Endothelial cell of umbilical vein (primary cell): Measurements from ENCODE around the gene NSG2. TPM values are rescaled to one million over a fixed set of nuclear protein-coding genes. Genes with fewer than 3 reads are reported as not detected.

Experiments
- BruUV-seq: library from RNA; stranded (reverse); fragments of 400-500 nt; replicated peaks from 2 replicates; lab custom pipeline; 2021; lab: Mats Ljungman, UMichigan
- CTCF ChIA-PET: fragments of 300-600, 350-600 bp; sonication (Branson Sonifier 250); formaldehyde crosslinking; loops from one replicate; lab custom pipeline; 2021; ENCODE audit warnings: antibody characterized with exemption, inconsistent platforms; lab: Charles Lee
- POLR2A ChIA-PET: fragments of 300-600, 350-600 bp; sonication (Branson Sonifier 250); formaldehyde crosslinking; loops from one replicate; lab custom pipeline; 2021; ENCODE audit warnings: antibody characterized with exemption, inconsistent platforms; lab: Charles Lee
- DNase-seq: peaks from one replicate; pipeline ENCODE4 v3.0.0-alpha.2; 2011; ENCODE audit warnings: low read depth, low spot score
- FAIRE-seq: peaks from 2 replicates; lab custom pipeline; 2011; peaks lifted over from hg19 to GRCh38; lab: Jason Lieb, UNC
- H2AFZ ChIP-seq: 2 replicates; pipeline ENCODE4 v1.6.0; 2012; ENCODE audit warnings: low read depth, low read length, control low read depth, inconsistent platforms
- H3K27ac ChIP-seq: 2 replicates; pipeline ENCODE4 v1.5.1; 2011; ENCODE audit warnings: low read depth, mild to moderate bottlenecking, control low read depth, low read length, moderate library complexity; ENCODE audit not compliant: insufficient read depth
- H3K27me3 ChIP-seq, 2 experiments: 2 replicates each; pipeline versions ENCODE4 v1.6.0 to v1.6.1; 2011; ENCODE audit warnings: low read length in 2 of 2, mixed read lengths in 1 of 2; ENCODE audit not compliant: control insufficient read depth in 2 of 2, insufficient read depth in 2 of 2
- H3K36me3 ChIP-seq, 2 experiments: 2 replicates in 1 of 2; 3 replicates in 1 of 2; pipeline ENCODE4 v1.5.1; 2011; ENCODE audit warnings: low read length in 2 of 2, mild to moderate bottlenecking in 1 of 2, moderate library complexity in 1 of 2; ENCODE audit not compliant: control insufficient read depth in 2 of 2, insufficient read depth in 2 of 2; ENCODE audit errors: extremely low read depth in 1 of 2
- H3K4me1 ChIP-seq: 3 replicates; pipeline ENCODE4 v1.5.1; 2011; ENCODE audit warnings: mild to moderate bottlenecking, low read length; ENCODE audit not compliant: control insufficient read depth, insufficient read depth; ENCODE audit errors: extremely low read depth
- H3K4me2 ChIP-seq: 2 replicates; pipeline ENCODE4 v1.6.1; 2011; ENCODE audit warnings: low read length, control low read depth, mixed read lengths; ENCODE audit not compliant: insufficient read depth
- H3K4me3 ChIP-seq, 3 experiments: fragments of 200-600 bp in 1 of 3; sonication (generic), shearing (Covaris generic) in 1 of 3; replicated peaks in 1 of 3; 2 replicates each; pipeline ENCODE4 v1.5.1; 2011 to 2016; ENCODE audit warnings: control low read depth in 3 of 3, low read length in 3 of 3, mild to moderate bottlenecking in 2 of 3, inconsistent platforms in 1 of 3, low read depth in 1 of 3, moderate library complexity in 1 of 3; ENCODE audit not compliant: insufficient read depth in 1 of 3
- H3K79me2 ChIP-seq: 2 replicates; pipeline ENCODE4 v1.6.0; 2012; ENCODE audit warnings: low read length, inconsistent platforms; ENCODE audit not compliant: control insufficient read depth, insufficient read depth
- H3K9ac ChIP-seq: replicated peaks from 2 replicates; pipeline ENCODE3; 2011; ENCODE audit warnings: low read length, control low read depth; ENCODE audit not compliant: insufficient read depth; ENCODE audit errors: extremely low read depth
- H3K9me1 ChIP-seq: replicated peaks from 3 replicates; pipeline ENCODE4 v1.6.0; 2011; ENCODE audit warnings: mild to moderate bottlenecking, low read length; ENCODE audit not compliant: control insufficient read depth, insufficient read depth; ENCODE audit errors: extremely low read depth
- H3K9me3 ChIP-seq: replicated peaks from 2 replicates; pipeline ENCODE4 v1.5.1; 2012; ENCODE audit warnings: low read length, inconsistent platforms; ENCODE audit not compliant: control insufficient read depth, insufficient read depth
- H4K20me1 ChIP-seq: replicated peaks from 2 replicates; pipeline ENCODE3; 2011; ENCODE audit warnings: mild to moderate bottlenecking, low read length; ENCODE audit not compliant: control insufficient read depth, insufficient read depth; ENCODE audit errors: extremely low read depth
- GATA2 ChIP-seq: IDR thresholded peaks from 2 replicates; pipeline ENCODE4 v1.7.0; 2011; ENCODE audit warnings: low read depth, mild to moderate bottlenecking, moderate library complexity, mixed read lengths, low read length; ENCODE audit not compliant: insufficient read length, insufficient read depth
- JUN ChIP-seq: IDR thresholded peaks from 2 replicates; pipeline ENCODE4 v1.6.1; 2011; ENCODE audit warnings: borderline replicate concordance, low read depth; ENCODE audit not compliant: insufficient read length, insufficient read depth
- MYC ChIP-seq: IDR thresholded peaks from one replicate; pipeline ENCODE4 v1.6.1; 2011; ENCODE audit warnings: mild to moderate bottlenecking, low read depth, low read length
- POLR2AphosphoS5 ChIP-seq: IDR thresholded peaks from 2 replicates; pipeline ENCODE4 v1.6.1; 2012; ENCODE audit warnings: low read depth, mild to moderate bottlenecking, control low read depth, low read length, moderate library complexity; ENCODE audit not compliant: insufficient read depth
- dilution Hi-C: fragments of 300-500 bp; cut with MboI; formaldehyde crosslinking; loops from one replicate; pipeline ENCODE4 v1.15.0; 2019; ENCODE audit warnings: low sequenced_read_pairs; ENCODE audit not compliant: extremely low pct_ligation_motif_present
- intact Hi-C: fragments of 100-400 bp; cut with micrococcal nuclease; formaldehyde crosslinking; loops from one replicate; pipeline ENCODE4 v1.10.0; 2022
- polyA plus RNA-seq, 4 experiments: library from polyadenylated mRNA; depleted of rRNA in 3 of 4; stranded (reverse) in 3 of 4; unstranded in 1 of 4; fragments of >200 nt; gene quantifications; 2 replicates each; pipeline versions ENCODE4 v1.2.1 to v1.2.3, GENCODE V29; 2011 to 2012; ENCODE audit warnings: missing spikeins in 1 of 4
- total RNA-seq: library from RNA; stranded (reverse); gene quantifications from 2 replicates; pipeline ENCODE4 v1.2.3, GENCODE V29; 2021
- TF ChIP-seq, protein P1 (sequence below), 2 donors: IDR thresholded peaks; 1 replicate in 1 of 2; 2 replicates in 1 of 2; pipeline ENCODE4 v1.5.1; 2011; ENCODE audit warnings: low read length in 2 of 2, mild to moderate bottlenecking in 2 of 2, moderate library complexity in 2 of 2, control low read depth in 1 of 2, inconsistent platforms in 1 of 2, low read depth in 1 of 2; ENCODE audit not compliant: insufficient read depth in 1 of 2; ENCODE audit errors: extremely low read depth in 1 of 2
- TF ChIP-seq, protein P2 (sequence below): IDR thresholded peaks from 2 replicates; pipeline ENCODE4 v1.6.1; 2011; ENCODE audit not compliant: insufficient read depth, insufficient read length

NSG2 gene
- total and polyA plus RNA-seq, 2 donors (not counting 3 experiments of a cell fraction or from before 2014, with no cell fraction given), result not detected

DNA sequence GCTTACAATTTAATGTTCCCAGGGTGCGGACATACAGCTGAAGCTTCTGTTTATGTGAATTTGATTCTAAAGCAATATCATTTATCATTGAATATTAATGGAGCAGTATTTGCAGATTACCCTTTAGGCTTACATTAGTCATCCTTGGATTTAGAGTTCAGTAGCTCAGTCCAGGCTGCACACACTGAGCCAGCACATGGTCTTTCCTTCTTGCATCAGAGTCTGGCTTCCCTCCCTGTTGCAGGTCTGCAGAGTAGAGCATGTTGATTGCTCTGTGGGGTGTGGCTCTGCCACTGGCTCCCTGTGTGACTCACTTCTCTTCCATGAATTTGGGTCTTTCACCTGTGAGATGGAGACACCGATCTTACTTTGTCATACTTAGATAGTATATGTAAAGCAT lies 36.8 kb downstream of the NSG2 start:
- Histone ChIP-seq H3K79me2 (no peaks in the 10 kb centered on the region), H3K27ac (no peak overlapping the region), H3K4me2 (no peak overlapping the region), H3K4me1 (no peaks in the 10 kb centered on the region), H3K36me3 (no peaks in the 10 kb centered on the region), H3K9me1 (no peaks in the 10 kb centered on the region), H3K9ac (no peak overlapping the region), H3K9me3 (peaks cover 2% of the 10 kb centered on the region), H3K27me3 (no peaks in the 10 kb centered on the region), H3K4me3 (no peak overlapping the region), H4K20me1 (no peaks in the 10 kb centered on the region), H2AFZ (no peak overlapping the region)
- no peak for FAIRE-seq
- ChIA-PET CTCF (no interaction called here), POLR2A (no interaction called here)
- DNase-seq, result no peak
- BruUV-seq, result no TSS peak
- dilution Hi-C loops (no loop called here), intact Hi-C loops (no loop called here)
- TF ChIP-seq MYC (no peak), JUN (no peak), POLR2AphosphoS5 (no peak), GATA2 (no peak)
- TF ChIP-seq, protein P1, sequence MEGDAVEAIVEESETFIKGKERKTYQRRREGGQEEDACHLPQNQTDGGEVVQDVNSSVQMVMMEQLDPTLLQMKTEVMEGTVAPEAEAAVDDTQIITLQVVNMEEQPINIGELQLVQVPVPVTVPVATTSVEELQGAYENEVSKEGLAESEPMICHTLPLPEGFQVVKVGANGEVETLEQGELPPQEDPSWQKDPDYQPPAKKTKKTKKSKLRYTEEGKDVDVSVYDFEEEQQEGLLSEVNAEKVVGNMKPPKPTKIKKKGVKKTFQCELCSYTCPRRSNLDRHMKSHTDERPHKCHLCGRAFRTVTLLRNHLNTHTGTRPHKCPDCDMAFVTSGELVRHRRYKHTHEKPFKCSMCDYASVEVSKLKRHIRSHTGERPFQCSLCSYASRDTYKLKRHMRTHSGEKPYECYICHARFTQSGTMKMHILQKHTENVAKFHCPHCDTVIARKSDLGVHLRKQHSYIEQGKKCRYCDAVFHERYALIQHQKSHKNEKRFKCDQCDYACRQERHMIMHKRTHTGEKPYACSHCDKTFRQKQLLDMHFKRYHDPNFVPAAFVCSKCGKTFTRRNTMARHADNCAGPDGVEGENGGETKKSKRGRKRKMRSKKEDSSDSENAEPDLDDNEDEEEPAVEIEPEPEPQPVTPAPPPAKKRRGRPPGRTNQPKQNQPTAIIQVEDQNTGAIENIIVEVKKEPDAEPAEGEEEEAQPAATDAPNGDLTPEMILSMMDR (IDR thresholded peaks at IDR 0.05; ENCODE audit: extremely low read depth in 1 of 2, insufficient read depth in 1 of 2, low read depth in 1 of 2, low read length in 2 of 2), result no peak
- TF ChIP-seq, protein P2, sequence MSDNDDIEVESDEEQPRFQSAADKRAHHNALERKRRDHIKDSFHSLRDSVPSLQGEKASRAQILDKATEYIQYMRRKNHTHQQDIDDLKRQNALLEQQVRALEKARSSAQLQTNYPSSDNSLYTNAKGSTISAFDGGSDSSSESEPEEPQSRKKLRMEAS, result no peak
